HepG2 (cell line): ENCODE results near the gene HDAC5. TPM values are rescaled to one million over a fixed set of nuclear protein-coding genes. Genes with fewer than 3 reads are reported as not detected.

ENCODE experiments used
- BCL3 ChIP-seq: sonication (generic); formaldehyde crosslinking; IDR thresholded peaks from 2 replicates; pipeline ENCODE4 v1.5.1; 2020; ENCODE audit warnings: mild to moderate bottlenecking, missing genetic modification reagents, moderate library complexity
- GMEB2 ChIP-seq: IDR thresholded peaks from 2 replicates; pipeline ENCODE4 v1.6.1; 2016; ENCODE audit warnings: missing biosample characterization, missing genetic modification reagents, low read depth
- IKZF1 ChIP-seq: fragments of 450-650 bp; IDR thresholded peaks from 2 replicates; pipeline ENCODE4 v1.7.1; 2016
- JUND ChIP-seq: sonication (generic); formaldehyde crosslinking; IDR thresholded peaks from 2 replicates; pipeline ENCODE4 v1.8.0; 2022; ENCODE audit warnings: mild to moderate bottlenecking, missing genetic modification reagents
- KLF13 ChIP-seq: sonication (generic); formaldehyde crosslinking; IDR thresholded peaks from 2 replicates; pipeline ENCODE4 v1.4.0; 2020; ENCODE audit warnings: mild to moderate bottlenecking, missing genetic modification reagents
- MAFF ChIP-seq: IDR thresholded peaks from 2 replicates; pipeline ENCODE4 v1.6.1; 2011; ENCODE audit warnings: low read depth, low read length, improper control_type of control experiment
- MAZ ChIP-seq, 2 experiments: sonication (generic) in 1 of 2; formaldehyde crosslinking in 1 of 2; IDR thresholded peaks; 2 replicates each; pipeline versions ENCODE4 v1.5.0 to v1.6.1; 2012 to 2020; ENCODE audit warnings: low read depth in 2 of 2, mild to moderate bottlenecking in 2 of 2, borderline replicate concordance in 1 of 2, improper control_type of control experiment in 1 of 2, low read length in 1 of 2, missing genetic modification reagents in 1 of 2, moderate library complexity in 1 of 2
- NRL ChIP-seq: sonication (generic); formaldehyde crosslinking; IDR thresholded peaks from 2 replicates; pipeline ENCODE4 v1.5.0; 2020; ENCODE audit warnings: missing genetic modification reagents, mild to moderate bottlenecking, moderate library complexity, borderline replicate concordance
- TGIF2 ChIP-seq: IDR thresholded peaks from 2 replicates; pipeline ENCODE4 v1.6.1; 2016; ENCODE audit warnings: control low read depth, missing compliant biosample characterization
- THAP11 ChIP-seq: IDR thresholded peaks from 2 replicates; pipeline ENCODE4 v1.6.1; 2016; ENCODE audit warnings: missing biosample characterization, missing genetic modification reagents
- WIZ ChIP-seq: sonication (generic); formaldehyde crosslinking; IDR thresholded peaks from 2 replicates; pipeline ENCODE4 v1.5.1; 2020; ENCODE audit warnings: mild to moderate bottlenecking, missing genetic modification reagents
- ZKSCAN8 ChIP-seq: IDR thresholded peaks from 2 replicates; pipeline ENCODE4 v1.6.1; 2016; ENCODE audit warnings: borderline replicate concordance, missing genetic modification reagents, missing compliant biosample characterization
- ZMYM4 ChIP-seq: sonication (generic); formaldehyde crosslinking; IDR thresholded peaks from 2 replicates; pipeline ENCODE4 v1.8.1; 2023; ENCODE audit warnings: mild to moderate bottlenecking, missing genetic modification reagents
- ZNF235 ChIP-seq: sonication (generic); formaldehyde crosslinking; IDR thresholded peaks from 2 replicates; pipeline ENCODE4 v1.8.1; 2023; ENCODE audit warnings: mild to moderate bottlenecking, missing genetic modification reagents, borderline replicate concordance
- ZNF354B ChIP-seq: sonication (generic); formaldehyde crosslinking; IDR thresholded peaks from 2 replicates; pipeline ENCODE4 v1.8.0; 2022; ENCODE audit warnings: mild to moderate bottlenecking, missing genetic modification reagents
- ZNF615 ChIP-seq: sonication (generic); formaldehyde crosslinking; IDR thresholded peaks from 2 replicates; pipeline ENCODE4 v1.5.0; 2020; ENCODE audit warnings: mild to moderate bottlenecking, missing genetic modification reagents, borderline replicate concordance
- ZNF652 ChIP-seq: IDR thresholded peaks from 2 replicates; pipeline ENCODE4 v1.6.1; 2016; ENCODE audit warnings: low read depth, borderline replicate concordance
- ZNF780A ChIP-seq: sonication (generic); formaldehyde crosslinking; IDR thresholded peaks from 2 replicates; pipeline ENCODE4 v1.8.0; 2022; ENCODE audit warnings: mild to moderate bottlenecking, missing genetic modification reagents, moderate library complexity
- ZNF841 ChIP-seq: sonication (generic); formaldehyde crosslinking; IDR thresholded peaks from 2 replicates; pipeline ENCODE4 v1.8.1; 2023; ENCODE audit warnings: missing genetic modification reagents, borderline replicate concordance
- polyA plus RNA-seq, 8 experiments: library from polyadenylated mRNA; depleted of rRNA in 3 of 8; stranded (reverse) in 7 of 8; unstranded in 1 of 8; fragments of >200 nt; fragmentation: Illumina TruSeq in 4 of 8; extraction: Trizol in 4 of 8; gene quantifications; 2 replicates each; pipeline versions ENCODE4 v1.2.1 to v1.2.3, GENCODE V29; 2011 to 2016; ENCODE audit warnings: low read depth in 4 of 8, missing spikeins in 1 of 8, mixed read lengths in 1 of 8; ENCODE audit not compliant: insufficient read depth in 1 of 8
- total RNA-seq, 5 experiments: library from RNA; depleted of rRNA; stranded (reverse); fragments of >200 nt; fragmentation: Illumina TruSeq; extraction: Trizol; gene quantifications; 2 replicates each; pipeline ENCODE4 v1.2.3, GENCODE V29; 2016; ENCODE audit warnings: low read depth in 1 of 5
- TF ChIP-seq, protein P1 (sequence below), 2 experiments: sonication (generic) in 1 of 2; formaldehyde crosslinking in 1 of 2; IDR thresholded peaks; 2 replicates each; pipeline versions ENCODE4 v1.5.1 to v1.6.1; 2011 to 2020; ENCODE audit warnings: borderline replicate concordance in 1 of 2, low read depth in 1 of 2, low read length in 1 of 2, mild to moderate bottlenecking in 1 of 2, missing genetic modification reagents in 1 of 2, moderate library complexity in 1 of 2
- TF ChIP-seq, protein P2 (sequence below): sonication (generic); formaldehyde crosslinking; IDR thresholded peaks from 2 replicates; pipeline ENCODE4 v1.9.0; 2021; ENCODE audit warnings: missing genetic modification reagents, borderline replicate concordance

The HDAC5 gene
- total and polyA plus RNA-seq, 2 of the 13 experiments (the other 11 are each of a cell fraction or from before 2014, with no cell fraction given), result 46.4 to 85.4 TPM

- peak; percentile 88 for TF ChIP-seq ZMYM4 (CRISPR knock-in tag)
- TF ChIP-seq NRL, result peak; percentile 95
- TF ChIP-seq MAZ (IDR thresholded peaks at IDR 0.05; ENCODE audit: borderline replicate concordance, low read depth, low read length), result peak; percentile 87; the same call in 1 of the 2 replicates
- TF ChIP-seq MAZ (CRISPR knock-in tag; IDR thresholded peaks at IDR 0.05; ENCODE audit: low read depth), result peak; percentile 97
- TF ChIP-seq, protein P1, sequence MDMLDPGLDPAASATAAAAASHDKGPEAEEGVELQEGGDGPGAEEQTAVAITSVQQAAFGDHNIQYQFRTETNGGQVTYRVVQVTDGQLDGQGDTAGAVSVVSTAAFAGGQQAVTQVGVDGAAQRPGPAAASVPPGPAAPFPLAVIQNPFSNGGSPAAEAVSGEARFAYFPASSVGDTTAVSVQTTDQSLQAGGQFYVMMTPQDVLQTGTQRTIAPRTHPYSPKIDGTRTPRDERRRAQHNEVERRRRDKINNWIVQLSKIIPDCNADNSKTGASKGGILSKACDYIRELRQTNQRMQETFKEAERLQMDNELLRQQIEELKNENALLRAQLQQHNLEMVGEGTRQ (IDR thresholded peaks at IDR 0.05; ENCODE audit: low read depth, low read length), result peak; percentile 99
- TF ChIP-seq, protein P1 (CRISPR knock-in tag; IDR thresholded peaks at IDR 0.05; ENCODE audit: borderline replicate concordance), result peak; percentile 97; the same call in 1 of the 2 replicates
- TF ChIP-seq GMEB2 (CRISPR knock-in tag), result peak; percentile 77
- 0 out of 2 replicates have a peak, but pooled peaks have one; percentile 65 for TF ChIP-seq ZNF841
- 0 out of 2 replicates have a peak, but pooled peaks have one; percentile 39 for TF ChIP-seq ZNF354B
- TF ChIP-seq ZNF615 (CRISPR knock-in tag), result peak; percentile 92; the same call in 1 of the 2 replicates
- no peak for TF ChIP-seq MAFF
- peak; percentile 94 for TF ChIP-seq ZKSCAN8 (CRISPR knock-in tag)
- TF ChIP-seq JUND (CRISPR knock-in tag), result peak; percentile 82
- peak; percentile 96; the same call in 1 of the 2 replicates for TF ChIP-seq ZNF235 (CRISPR knock-in tag)
- peak; percentile 74; the same call in 1 of the 2 replicates for TF ChIP-seq ZNF780A
- no peak for TF ChIP-seq IKZF1
- no peak for TF ChIP-seq KLF13 (CRISPR knock-in tag)
- TF ChIP-seq TGIF2, result peak; percentile 99
- peak; percentile 65 for TF ChIP-seq ZNF652 (CRISPR knock-in tag)
- peak; percentile 96 for TF ChIP-seq BCL3 (CRISPR knock-in tag)
- TF ChIP-seq WIZ (CRISPR knock-in tag), result peak; percentile 84
- TF ChIP-seq, protein P2, sequence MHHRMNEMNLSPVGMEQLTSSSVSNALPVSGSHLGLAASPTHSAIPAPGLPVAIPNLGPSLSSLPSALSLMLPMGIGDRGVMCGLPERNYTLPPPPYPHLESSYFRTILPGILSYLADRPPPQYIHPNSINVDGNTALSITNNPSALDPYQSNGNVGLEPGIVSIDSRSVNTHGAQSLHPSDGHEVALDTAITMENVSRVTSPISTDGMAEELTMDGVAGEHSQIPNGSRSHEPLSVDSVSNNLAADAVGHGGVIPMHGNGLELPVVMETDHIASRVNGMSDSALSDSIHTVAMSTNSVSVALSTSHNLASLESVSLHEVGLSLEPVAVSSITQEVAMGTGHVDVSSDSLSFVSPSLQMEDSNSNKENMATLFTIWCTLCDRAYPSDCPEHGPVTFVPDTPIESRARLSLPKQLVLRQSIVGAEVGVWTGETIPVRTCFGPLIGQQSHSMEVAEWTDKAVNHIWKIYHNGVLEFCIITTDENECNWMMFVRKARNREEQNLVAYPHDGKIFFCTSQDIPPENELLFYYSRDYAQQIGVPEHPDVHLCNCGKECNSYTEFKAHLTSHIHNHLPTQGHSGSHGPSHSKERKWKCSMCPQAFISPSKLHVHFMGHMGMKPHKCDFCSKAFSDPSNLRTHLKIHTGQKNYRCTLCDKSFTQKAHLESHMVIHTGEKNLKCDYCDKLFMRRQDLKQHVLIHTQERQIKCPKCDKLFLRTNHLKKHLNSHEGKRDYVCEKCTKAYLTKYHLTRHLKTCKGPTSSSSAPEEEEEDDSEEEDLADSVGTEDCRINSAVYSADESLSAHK, result 0 out of 2 replicates have a peak, but pooled peaks have one; percentile 5
- TF ChIP-seq THAP11 (CRISPR knock-in tag), result peak; percentile 95
Measured at GRCh38 chr17:44070455-44071197, 52.8 kb downstream of the HDAC5 start, which contains the start of gene G6PC3 (continued).
